IPS DF 19.7 (cell line): Measurements from ENCODE around the gene ZBTB43.

ENCODE experiments used
- DNase-seq: peaks from one replicate; pipeline ENCODE4 v3.0.0-alpha.2; 2013; ENCODE audit warnings: low read depth, low spot score

Gene ZBTB43

DNA sequence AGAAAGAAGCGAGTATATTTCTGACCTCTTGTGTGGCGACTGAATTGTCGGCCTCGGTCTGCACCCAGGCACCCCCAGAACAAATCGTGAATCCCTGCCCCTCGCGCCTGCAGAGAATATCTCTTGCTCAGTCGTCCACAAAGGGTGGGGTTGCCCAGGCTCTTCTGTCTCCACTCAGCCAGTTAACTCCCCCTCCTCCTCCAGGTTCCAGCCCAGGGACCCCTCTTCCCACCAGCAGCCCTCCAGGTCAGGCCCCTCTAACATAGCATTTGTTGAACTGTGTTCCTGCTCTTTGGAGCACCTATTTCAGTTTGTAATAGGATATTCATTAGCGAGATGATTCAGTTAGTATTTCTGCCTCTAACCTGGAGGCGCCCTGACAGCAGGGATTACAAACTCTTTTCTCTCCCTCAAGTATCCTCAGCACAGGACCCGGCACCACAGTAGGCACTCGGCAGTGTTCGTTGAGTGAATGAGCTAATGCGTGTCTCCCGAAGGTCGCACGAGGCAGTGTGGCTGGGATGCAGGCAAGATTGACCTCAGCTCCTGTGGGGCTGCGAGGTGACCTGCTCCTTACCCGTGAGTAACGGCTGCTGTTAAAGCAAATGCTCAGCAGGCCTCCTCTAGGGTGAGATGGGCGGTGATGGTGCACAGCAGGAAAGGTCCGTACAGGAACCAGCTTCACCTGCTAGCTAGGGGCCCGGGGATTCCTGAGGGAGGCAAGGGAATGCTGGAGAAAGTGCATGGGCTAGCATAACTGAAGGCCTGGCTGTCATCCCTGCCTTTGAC lies 81.4 kb downstream of the ZBTB43 start:
- peak; percentile 17 for DNase-seq

DNA sequence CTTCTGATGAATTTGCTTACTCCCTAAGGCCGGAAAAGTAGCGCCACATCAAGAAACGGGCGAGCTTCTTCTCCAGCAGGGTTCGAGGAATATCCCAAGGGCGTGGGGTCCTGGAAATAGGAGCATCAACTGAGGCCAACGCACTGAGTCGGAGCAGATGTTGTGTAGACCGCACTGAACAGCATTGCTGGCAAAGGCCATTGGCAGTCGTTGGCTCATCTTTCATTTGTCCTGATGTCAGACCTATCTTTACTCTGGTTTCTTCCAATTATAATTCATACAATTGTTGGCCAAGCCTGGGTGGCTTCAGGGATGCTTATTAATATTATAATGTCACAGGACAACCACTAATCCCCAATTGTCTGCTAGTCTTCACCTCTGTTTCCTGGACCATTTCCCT lies 82.1 kb downstream of the ZBTB43 start:
- no peak for DNase-seq
